Peyer's patch (tissue), 4 donors: ENCODE data around the gene SPEF1.

Experiments
- CTCF ChIP-seq, 6 experiments: fragments of 450-650 bp in 4 of 6; fragments of 200-600 bp in 2 of 6; sonication (generic) in 1 of 6; IDR thresholded peaks; one replicate each; pipeline ENCODE4 v1.5.1; 2017 to 2019; ENCODE audit warnings: antibody characterized with exemption in 6 of 6, mild to moderate bottlenecking in 3 of 6, moderate library complexity in 1 of 6
- POLR2A ChIP-seq, 2 donors: fragments of 450-650 bp; IDR thresholded peaks; one replicate each; pipeline ENCODE4 v1.5.1; 2017; ENCODE audit warnings: antibody characterized with exemption in 2 of 2, mild to moderate bottlenecking in 2 of 2, moderate library complexity in 2 of 2

DNA sequence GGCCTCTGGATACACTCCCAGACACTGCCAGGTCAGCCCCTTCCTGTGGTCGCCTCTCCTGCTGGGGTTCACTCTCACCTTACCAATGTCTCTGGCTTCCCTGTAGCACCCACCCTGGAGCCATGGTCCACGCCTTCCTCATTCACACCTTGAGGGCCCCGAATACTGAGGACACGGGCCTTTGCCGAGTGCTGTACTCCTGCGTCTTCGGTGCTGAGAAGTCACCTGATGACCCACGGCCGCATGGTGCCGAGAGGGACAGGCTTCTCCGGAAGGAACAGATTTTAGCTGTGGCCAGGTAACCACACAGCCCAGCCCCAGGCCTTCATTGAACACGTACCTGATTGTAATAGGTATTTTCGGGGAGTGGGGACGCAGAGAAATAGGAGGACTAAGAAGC is 40.7 kb upstream of the SPEF1 start:
- TF ChIP-seq CTCF (IDR thresholded peaks at IDR 0.05): no peak
- no peak for TF ChIP-seq POLR2A (IDR thresholded peaks at IDR 0.05)
